Thyroid gland (tissue), 4 donors: ENCODE results near the gene SPTLC2.

Experiments
- CTCF ChIP-seq, 6 experiments: fragments of 200-600 bp in 3 of 6; fragments of 450-650 bp in 3 of 6; sonication (generic) in 3 of 6; IDR thresholded peaks; one replicate each; pipeline ENCODE4 v1.5.1; 2016 to 2019; ENCODE audit warnings: antibody characterized with exemption in 6 of 6, mild to moderate bottlenecking in 2 of 6, inconsistent platforms in 1 of 6, moderate library complexity in 1 of 6
- POLR2A ChIP-seq, 2 donors: fragments of 450-650 bp; IDR thresholded peaks; one replicate each; pipeline ENCODE4 v1.6.1; 2017; ENCODE audit warnings: antibody characterized with exemption in 2 of 2, mild to moderate bottlenecking in 2 of 2, moderate library complexity in 1 of 2

GRCh38 chr14:77573964-77574363 is 42.5 kb downstream of the SPTLC2 start:
- no peak for TF ChIP-seq CTCF (IDR thresholded peaks at IDR 0.05)
- no peak for TF ChIP-seq POLR2A (IDR thresholded peaks at IDR 0.05)
